Gastroesophageal sphincter (tissue), 4 donors: ENCODE measurements around the gene NUCB1. TPM values are rescaled to one million over a fixed set of nuclear protein-coding genes. Genes with fewer than 3 reads are reported as not detected.

ENCODE experiments used
- ATAC-seq: fragments of 150-250 bp; one replicate; pipeline ENCODE4 v1.9.1; 2016; ENCODE audit warnings: mild to moderate bottlenecking, moderate library complexity
- H3K27ac ChIP-seq, 4 donors: fragments of 200-600 bp; sonication (generic) in 3 of 4; 1 replicate in 3 of 4; 2 replicates in 1 of 4; pipeline ENCODE4 v1.5.1; 2016 to 2019
- H3K27me3 ChIP-seq: fragments of 200-600 bp; sonication (generic); one replicate; pipeline ENCODE4 v1.5.1; 2019
- H3K36me3 ChIP-seq, 2 donors: fragments of 200-600 bp; sonication (generic); one replicate each; pipeline ENCODE4 v1.5.1; 2019; ENCODE audit warnings: control low read depth in 1 of 2
- H3K4me1 ChIP-seq, 3 donors: fragments of 200-600 bp; sonication (generic); 1 replicate in 2 of 3; 2 replicates in 1 of 3; pipeline ENCODE4 v1.5.1; 2016 to 2019; ENCODE audit warnings: control low read depth in 2 of 3
- H3K4me3 ChIP-seq, 2 donors: fragments of 200-600 bp; sonication (generic); one replicate each; pipeline ENCODE4 v1.5.1; 2019; ENCODE audit warnings: mild to moderate bottlenecking in 1 of 2, moderate library complexity in 1 of 2
- H3K9me3 ChIP-seq, 3 donors: fragments of 200-600 bp; sonication (generic); one replicate each; pipeline ENCODE4 v1.5.1; 2017 to 2019; ENCODE audit warnings: control low read depth in 2 of 3
- CTCF ChIP-seq, 4 experiments: fragments of 200-600 bp in 2 of 4; fragments of 450-650 bp in 2 of 4; sonication (generic) in 1 of 4; IDR thresholded peaks; one replicate each; pipeline ENCODE4 v1.5.1; 2017 to 2019; ENCODE audit warnings: antibody characterized with exemption in 4 of 4, mild to moderate bottlenecking in 2 of 4, moderate library complexity in 2 of 4
- EP300 ChIP-seq: sonication (generic); formaldehyde crosslinking; IDR thresholded peaks from one replicate; pipeline ENCODE4 v1.6.1; 2017; ENCODE audit warnings: antibody characterized with exemption, mild to moderate bottlenecking
- POLR2A ChIP-seq, 2 donors: fragments of 450-650 bp; IDR thresholded peaks; one replicate each; pipeline ENCODE4 v1.6.1; 2017; ENCODE audit warnings: antibody characterized with exemption in 2 of 2, mild to moderate bottlenecking in 2 of 2, moderate library complexity in 1 of 2
- POLR2AphosphoS5 ChIP-seq: sonication (generic); formaldehyde crosslinking; IDR thresholded peaks from one replicate; pipeline ENCODE4 v1.6.1; 2017; ENCODE audit warnings: antibody characterized with exemption
- WGBS, 2 donors: methylation state at CpG; one replicate each; pipeline ENCODE4 v1.1.5; 2018; ENCODE audit warnings: low coverage in 1 of 2; 5-methylcytosine and 5-hydroxymethylcytosine counted together
- total RNA-seq, 4 donors: library from RNA; depleted of rRNA; stranded (reverse); fragments of >200 nt; gene quantifications; one replicate each; pipeline ENCODE4 v1.1.0, GENCODE V29; 2016

The NUCB1 gene
- total RNA-seq, 4 donors from 2014 or later = 188 to 326 (median 279) TPM

GRCh38 chr19:48963371-48964204 is 63.5 kb downstream of the NUCB1 start:
- peaks cover 0 to 56% (median 28%) of the 10 kb centered on the region in 3 donors for H3K4me1 ChIP-seq
- peaks cover 0 to 32% of the 10 kb centered on the region in 2 donors for H3K36me3 ChIP-seq
- no peaks in the 10 kb centered on the region for H3K27me3 ChIP-seq
- H3K4me3 ChIP-seq = peak overlapping the region; percentile 2 to 88
- H3K9me3 ChIP-seq = no peaks in the 10 kb centered on the region
- 5% methylated on average over 4 to 13 of the region's 28 CpGs for WGBS, 2 donors
- peak; percentile 19 for ATAC-seq
- H3K27ac ChIP-seq = peak overlapping the region; percentile 85 to 95 (median 93)
- TF ChIP-seq POLR2A (IDR thresholded peaks at IDR 0.05) (peak in 1 of 2 donors; percentile 18), POLR2AphosphoS5 (peak; percentile 81), EP300 (peak; percentile 28), CTCF (IDR thresholded peaks at IDR 0.05) (no peak)

DNA sequence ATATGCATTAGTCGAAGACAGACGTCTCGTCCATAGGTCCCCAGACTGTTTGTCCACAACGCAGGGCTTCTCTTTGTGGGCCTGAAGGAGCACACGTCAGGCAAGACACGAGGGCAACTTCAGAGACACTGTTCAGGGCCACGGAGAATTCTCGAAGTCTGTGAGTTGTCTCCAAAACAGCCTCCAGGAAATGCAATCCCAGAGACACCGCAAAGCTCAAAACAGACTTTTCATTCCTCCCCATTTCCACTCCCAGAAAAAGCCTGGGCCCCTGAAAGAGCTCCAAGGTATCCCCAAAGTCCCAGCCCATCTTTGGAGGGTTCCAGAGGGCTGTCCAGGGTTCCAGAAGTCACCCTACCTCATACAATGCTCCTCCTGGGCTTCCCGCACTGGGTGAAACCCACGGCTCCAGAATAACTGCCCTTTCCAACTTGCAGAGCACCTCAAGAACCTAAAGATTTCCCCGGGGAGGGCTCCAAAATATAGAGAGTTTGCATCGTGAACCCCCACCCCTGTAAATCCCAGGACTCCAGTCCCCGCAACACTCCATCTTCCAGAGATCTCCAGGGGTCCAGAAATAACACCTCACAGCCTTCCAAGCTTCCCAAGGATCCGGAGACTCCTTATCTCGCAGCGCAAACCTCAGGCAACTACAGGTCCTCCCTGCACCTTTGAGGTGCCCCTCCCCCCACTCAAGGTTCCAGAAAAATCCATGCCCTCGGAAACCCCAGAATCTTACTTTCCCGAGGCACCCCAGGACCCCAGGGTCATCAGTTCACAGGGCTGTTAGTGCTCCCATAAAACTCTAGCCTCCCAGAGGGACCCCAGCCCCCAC is 64.3 kb downstream of the NUCB1 start:
- H3K4me3 ChIP-seq = peak overlapping the region; percentile 50 to 88
- no peaks in the 10 kb centered on the region for H3K27me3 ChIP-seq
- TF ChIP-seq CTCF (IDR thresholded peaks at IDR 0.05) (no peak), POLR2AphosphoS5 (no peak), POLR2A (IDR thresholded peaks at IDR 0.05) (no peak), EP300 (no peak)
- H3K9me3 ChIP-seq = no peaks in the 10 kb centered on the region
- no peak for ATAC-seq
- peaks cover 0 to 40% of the 10 kb centered on the region in 2 donors for H3K36me3 ChIP-seq
- H3K4me1 ChIP-seq = peaks cover 0 to 60% (median 28%) of the 10 kb centered on the region in 3 donors
- WGBS, 2 donors = 21 to 31% methylated on average over 4 to 9 of the region's 19 CpGs
- H3K27ac ChIP-seq = peak overlapping the region; percentile 85 to 95 (median 93)

- Histone ChIP-seq H3K27ac (peak within 1 kb of the TSS; percentile 85 to 95 (median 93)), H3K36me3 (peaks cover 0 to 48% of the 10 kb centered on the region in 2 donors), H3K4me3 (peak within 1 kb of the TSS; percentile 50 to 88), H3K4me1 (peaks cover 0 to 60% (median 28%) of the 10 kb centered on the region in 3 donors), H3K9me3 (no peaks in the 10 kb centered on the region), H3K27me3 (no peaks in the 10 kb centered on the region)
- peak; percentile 93 for ATAC-seq
- 0% methylated on average over 37 of the region's 52 CpGs; no CpG with 5 or more reads in 1 of the 2 donors for WGBS, 2 donors
- TF ChIP-seq POLR2AphosphoS5 (peak; percentile 100), CTCF (IDR thresholded peaks at IDR 0.05) (no peak), POLR2A (IDR thresholded peaks at IDR 0.05) (peak; percentile 99 to 100), EP300 (no peak)
Observed at GRCh38 chr19:48965040-48965805, 65.1 kb downstream of the NUCB1 start, which contains the start of gene FTL. TSS of gene FTL (plus strand) at chr19:48965309. CDS start at chr19:48965508, 199 bp downstream.

GRCh38 chr19:48965806-48966540 is 65.9 kb downstream of the NUCB1 start:
- Histone ChIP-seq H3K4me3 (peak overlapping the region; percentile 50 to 88), H3K36me3 (peaks cover 0 to 48% of the 10 kb centered on the region in 2 donors), H3K9me3 (no peaks in the 10 kb centered on the region), H3K27ac (peak overlapping the region; percentile 75 to 95 (median 93)), H3K27me3 (no peaks in the 10 kb centered on the region), H3K4me1 (peaks cover 0 to 66% (median 31%) of the 10 kb centered on the region in 3 donors)
- no peak for TF ChIP-seq POLR2A (IDR thresholded peaks at IDR 0.05)
- peak; percentile 46 for ATAC-seq
- 15 to 24% methylated on average over 15 to 19 of the region's 36 CpGs for WGBS, 2 donors
